H1 (cell line): ENCODE results near the gene CYP2W1. TPM values are rescaled to one million over a fixed set of nuclear protein-coding genes. Genes with fewer than 3 reads are reported as not detected.

Source experiments
- CTCF ChIA-PET: fragments of 300-600 bp; sonication (Branson Sonifier 250); formaldehyde crosslinking; loops from one replicate; lab custom pipeline; 2021; ENCODE audit not compliant: partially characterized antibody; lab: Charles Lee
- POLR2A ChIA-PET: fragments of 300-600 bp; sonication (Branson Sonifier 250); formaldehyde crosslinking; loops from one replicate; lab custom pipeline; 2021; ENCODE audit warnings: inconsistent platforms; ENCODE audit not compliant: partially characterized antibody; lab: Charles Lee
- DNase-seq, 2 experiments: peaks; one replicate each; pipeline versions ENCODE4 v3.0.0 to v3.0.0-alpha.2; 2010 to 2022; ENCODE audit warnings: low spot score in 2 of 2, low read depth in 1 of 2, mixed read lengths in 1 of 2
- FAIRE-seq: peaks from 2 replicates; lab custom pipeline; 2011; peaks lifted over from hg19 to GRCh38; lab: Jason Lieb, UNC
- H2AFZ ChIP-seq: 2 replicates; pipeline ENCODE4 v1.8.1; 2012; ENCODE audit warnings: low read length, inconsistent platforms
- H2AK5ac ChIP-seq: 2 replicates; pipeline ENCODE4 v1.6.1; 2013; ENCODE audit warnings: low read depth, low read length
- H2BK120ac ChIP-seq: replicated peaks from 2 replicates; pipeline ENCODE3; 2013; ENCODE audit warnings: low read depth, low read length, inconsistent platforms
- H2BK12ac ChIP-seq: 2 replicates; pipeline ENCODE4 v1.6.1; 2013; ENCODE audit warnings: low read depth, low read length
- H2BK15ac ChIP-seq: 2 replicates; pipeline ENCODE4 v1.6.1; 2013; ENCODE audit warnings: low read length
- H2BK20ac ChIP-seq: 2 replicates; pipeline ENCODE4 v1.6.1; 2013; ENCODE audit warnings: low read length
- H2BK5ac ChIP-seq: 2 replicates; pipeline ENCODE4 v1.6.1; 2013; ENCODE audit warnings: low read depth, low read length
- H3K14ac ChIP-seq: 2 replicates; pipeline ENCODE4 v1.6.1; 2013; ENCODE audit warnings: inconsistent platforms; ENCODE audit not compliant: insufficient read length
- H3K18ac ChIP-seq: 2 replicates; pipeline ENCODE4 v1.6.1; 2013; ENCODE audit warnings: low read length; ENCODE audit errors: extremely low read depth
- H3K23ac ChIP-seq: 2 replicates; pipeline ENCODE4 v1.6.1; 2013; ENCODE audit warnings: inconsistent platforms; ENCODE audit not compliant: insufficient read length
- H3K23me2 ChIP-seq: 2 replicates; pipeline ENCODE4 v1.6.1; 2013; ENCODE audit warnings: low read depth, low read length
- H3K27ac ChIP-seq: 2 replicates; pipeline ENCODE4 v1.6.1; 2011; ENCODE audit warnings: low read depth, low read length, inconsistent platforms
- H3K27me3 ChIP-seq, 4 experiments: replicated peaks in 1 of 4; 1 replicate in 1 of 4; 2 replicates in 3 of 4; pipeline versions ENCODE4 v1.6.1 to v1.8.1; 2011 to 2013; ENCODE audit warnings: low read length in 3 of 4, mild to moderate bottlenecking in 3 of 4, inconsistent platforms in 2 of 4, mixed read lengths in 2 of 4, moderate library complexity in 1 of 4; ENCODE audit not compliant: control insufficient read depth in 3 of 4, insufficient read depth in 3 of 4; ENCODE audit errors: extremely low read depth in 1 of 4
- H3K36me3 ChIP-seq, 4 experiments: 2 replicates each; pipeline versions ENCODE4 v1.6.1 to v1.8.1; 2011 to 2013; ENCODE audit warnings: mild to moderate bottlenecking in 4 of 4, low read length in 3 of 4, moderate library complexity in 2 of 4, control low read depth in 1 of 4, inconsistent platforms in 1 of 4; ENCODE audit not compliant: insufficient read depth in 4 of 4, control insufficient read depth in 2 of 4
- H3K4ac ChIP-seq: replicated peaks from 2 replicates; pipeline ENCODE3; 2013; ENCODE audit warnings: low read length, low read depth, mixed read lengths, inconsistent platforms; ENCODE audit not compliant: insufficient read length
- H3K4me1 ChIP-seq, 4 experiments: replicated peaks in 1 of 4; 1 replicate in 1 of 4; 2 replicates in 3 of 4; pipeline versions ENCODE4 v1.6.1 to v1.8.1; 2011 to 2013; ENCODE audit warnings: low read length in 3 of 4, inconsistent platforms in 2 of 4, mixed read lengths in 1 of 4; ENCODE audit not compliant: insufficient read depth in 4 of 4, control insufficient read depth in 3 of 4
- H3K4me2 ChIP-seq, 2 experiments: 2 replicates each; pipeline versions ENCODE4 v1.6.1 to v1.8.1; 2011 to 2013; ENCODE audit warnings: low read depth in 2 of 2, low read length in 2 of 2, control low read depth in 1 of 2, inconsistent platforms in 1 of 2, mild to moderate bottlenecking in 1 of 2; ENCODE audit not compliant: insufficient read depth in 1 of 2
- H3K4me3 ChIP-seq, 4 experiments: fragments of 200-600, 300-600 bp in 1 of 4; sonication (generic), shearing (Covaris generic), sonication (Bioruptor Twin) in 1 of 4; 2 replicates each; pipeline versions ENCODE4 v1.5.1 to v1.8.1; 2011 to 2016; ENCODE audit warnings: low read length in 4 of 4, low read depth in 3 of 4, control low read depth in 2 of 4, inconsistent platforms in 2 of 4, mild to moderate bottlenecking in 2 of 4, mixed read lengths in 1 of 4, moderate library complexity in 1 of 4; ENCODE audit not compliant: insufficient read depth in 2 of 4; ENCODE audit errors: extremely low read depth in 1 of 4
- H3K56ac ChIP-seq: replicated peaks from 2 replicates; pipeline ENCODE3; 2013; ENCODE audit warnings: low read depth, mild to moderate bottlenecking, mixed read lengths, low read length, inconsistent platforms; ENCODE audit not compliant: insufficient read length
- H3K79me1 ChIP-seq: 2 replicates; pipeline ENCODE4 v1.6.1; 2013; ENCODE audit warnings: low read depth, low read length, control low read depth
- H3K79me2 ChIP-seq, 2 experiments: 2 replicates each; pipeline versions ENCODE4 v1.6.1 to v1.8.1; 2012 to 2013; ENCODE audit warnings: low read length in 2 of 2, mild to moderate bottlenecking in 2 of 2, inconsistent platforms in 1 of 2; ENCODE audit not compliant: insufficient read depth in 2 of 2, control insufficient read depth in 1 of 2
- H3K9ac ChIP-seq, 4 experiments: replicated peaks in 1 of 4; 1 replicate in 1 of 4; 2 replicates in 3 of 4; pipeline versions ENCODE4 v1.6.1 to v1.8.1; 2011 to 2013; ENCODE audit warnings: low read depth in 3 of 4, low read length in 3 of 4, control low read depth in 2 of 4, mild to moderate bottlenecking in 2 of 4, moderate library complexity in 2 of 4, inconsistent platforms in 1 of 4; ENCODE audit errors: extremely low read depth in 1 of 4
- H3K9me3 ChIP-seq, 2 experiments: 2 replicates each; pipeline versions ENCODE4 v1.6.1 to v1.8.1; 2012 to 2013; ENCODE audit warnings: mild to moderate bottlenecking in 2 of 2, moderate library complexity in 2 of 2, control low read depth in 1 of 2, inconsistent platforms in 1 of 2, low read depth in 1 of 2, low read length in 1 of 2, mixed read lengths in 1 of 2; ENCODE audit not compliant: insufficient read depth in 2 of 2
- H4K20me1 ChIP-seq, 2 experiments: replicated peaks in 1 of 2; 2 replicates each; pipeline versions ENCODE3 to v1.8.1; 2011 to 2013; ENCODE audit warnings: inconsistent platforms in 2 of 2, low read length in 2 of 2, mild to moderate bottlenecking in 1 of 2; ENCODE audit not compliant: insufficient read depth in 2 of 2, control insufficient read depth in 1 of 2
- H4K5ac ChIP-seq: 2 replicates; pipeline ENCODE4 v1.6.1; 2013; ENCODE audit warnings: low read length, low read depth, mixed read lengths, inconsistent platforms; ENCODE audit not compliant: insufficient read length
- H4K8ac ChIP-seq: 2 replicates; pipeline ENCODE4 v1.8.0; 2013; ENCODE audit warnings: mild to moderate bottlenecking, moderate library complexity, low read length, inconsistent platforms; ENCODE audit not compliant: insufficient read depth; ENCODE audit errors: extremely low read depth
- H4K91ac ChIP-seq: replicated peaks from 2 replicates; pipeline ENCODE3; 2013; ENCODE audit warnings: low read length, mixed read lengths, inconsistent platforms; ENCODE audit not compliant: insufficient read length
- ATF3 ChIP-seq: IDR thresholded peaks from 2 replicates; pipeline ENCODE4 v1.6.1; 2011; ENCODE audit warnings: low read depth, mild to moderate bottlenecking, low read length; ENCODE audit not compliant: insufficient read depth
- SRF ChIP-seq: IDR thresholded peaks from 2 replicates; pipeline ENCODE4 v1.6.1; 2011; ENCODE audit warnings: mild to moderate bottlenecking, low read depth, low read length, moderate library complexity
- WGBS, 2 experiments: shearing (Covaris generic) in 1 of 2; methylation state at CpG; one replicate each; pipeline versions ENCODE4 v1.1.6 to v1.1.7; 2013 to 2015; ENCODE audit warnings: low lambda C conversion rate in 2 of 2, mixed read lengths in 2 of 2, inconsistent platforms in 1 of 2, low coverage in 1 of 2, missing lambda C conversion rate in 1 of 2; ENCODE audit not compliant: insufficient replicate concordance in 2 of 2, insufficient coverage in 1 of 2, insufficient read length in 1 of 2; ENCODE audit errors: extremely low coverage in 1 of 2, missing lambda C conversion rate in 1 of 2; 5-methylcytosine and 5-hydroxymethylcytosine counted together
- polyA plus RNA-seq, 7 experiments: library from polyadenylated mRNA; depleted of rRNA in 3 of 7; stranded (reverse) in 5 of 7; unstranded in 2 of 7; fragments of >200 nt in 5 of 7; fragments of 200-250 nt in 2 of 7; gene quantifications; 1 replicate in 5 of 7; 2 replicates in 1 of 7; 4 replicates in 1 of 7; pipeline versions ENCODE4 v1.2.1 to v1.2.3, GENCODE V29; 2011 to 2013; ENCODE audit warnings: missing spikeins in 2 of 7, mixed read lengths in 2 of 7
- total RNA-seq: library from RNA; stranded (reverse); fragmentation: NEBNext Ultra II Directional; extraction: Animal tissue kit (Norgen Biotek cat#: 25700); gene quantifications from 2 replicates; pipeline ENCODE4 v1.2.1, GENCODE V29; 2021

CYP2W1 gene
- total and polyA plus RNA-seq, 2 of the 8 experiments (the other 6 are each of a cell fraction or from before 2014, with no cell fraction given), result not detected

DNA sequence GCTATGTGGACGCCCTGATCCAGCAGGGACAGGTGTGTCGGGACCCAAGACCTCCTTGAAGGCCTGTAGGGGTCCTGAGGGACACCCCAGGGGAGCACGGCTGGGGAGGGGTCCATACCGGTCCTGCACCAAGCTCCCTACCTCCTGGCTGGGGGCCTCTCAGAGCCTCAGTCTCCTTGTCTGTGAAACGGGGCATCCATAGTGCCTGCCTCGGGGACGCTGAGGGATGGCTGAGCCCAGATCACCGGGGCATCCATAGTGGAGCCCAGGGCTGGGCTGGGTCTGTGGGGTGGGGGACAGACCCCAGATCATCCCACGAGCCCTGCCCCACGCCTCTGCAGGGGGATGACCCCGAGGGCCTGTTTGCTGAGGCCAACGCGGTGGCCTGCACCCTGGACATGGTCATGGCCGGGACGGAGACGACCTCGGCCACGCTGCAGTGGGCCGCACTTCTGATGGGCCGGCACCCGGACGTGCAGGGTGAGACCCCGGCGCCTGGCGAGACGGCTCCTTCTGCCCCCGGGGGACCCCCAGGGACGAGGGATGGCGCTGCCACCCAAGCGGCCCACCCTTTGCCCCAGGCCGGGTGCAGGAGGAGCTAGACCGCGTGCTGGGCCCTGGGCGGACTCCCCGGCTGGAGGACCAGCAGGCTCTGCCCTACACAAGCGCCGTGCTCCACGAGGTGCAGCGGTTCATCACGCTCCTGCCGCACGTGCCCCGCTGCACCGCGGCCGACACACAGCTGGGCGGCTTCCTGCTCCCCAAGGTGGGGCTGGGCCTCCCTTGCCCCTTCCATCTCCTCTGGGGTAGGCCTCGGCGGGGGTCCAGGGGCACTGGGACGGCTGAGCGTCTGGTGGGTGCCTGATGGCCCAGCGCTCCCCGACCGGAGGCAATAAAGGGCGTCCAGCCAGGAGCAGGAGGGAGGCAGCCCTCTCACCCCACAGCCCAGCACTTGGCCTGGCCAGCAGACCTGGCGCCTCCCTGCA is 4.1 kb downstream of the CYP2W1 start:
- Histone ChIP-seq H2AFZ (no peak overlapping the region), H2BK120ac (no peak overlapping the region), H2AK5ac (no peak overlapping the region), H3K36me3 (no peaks in the 10 kb centered on the region), H2BK12ac (no peak overlapping the region; the same call in 1 of the 2 replicates), H4K20me1 (no peaks in the 10 kb centered on the region), H3K23me2 (no peaks in the 10 kb centered on the region), H3K18ac (no peak overlapping the region), H2BK15ac (no peak overlapping the region), H3K4ac (no peak overlapping the region), H2BK5ac (no peak overlapping the region), H3K27ac (no peak overlapping the region), H3K27me3 (no peaks in the 10 kb centered on the region), H3K23ac (no peak overlapping the region), H3K79me2 (no peaks in the 10 kb centered on the region), H3K14ac (peak overlapping the region; percentile 16), H4K8ac (peak overlapping the region; percentile 79), H3K79me1 (no peaks in the 10 kb centered on the region), H3K56ac (no peak overlapping the region), H4K91ac (no peak overlapping the region), H3K9me3 (no peaks in the 10 kb centered on the region), H4K5ac (no peak overlapping the region), H3K4me2 (no peak overlapping the region), H3K4me3 (no peak overlapping the region), H3K9ac (no peak overlapping the region; a peak in 1 of 7 replicates), H2BK20ac (no peak overlapping the region), H3K4me1 (peaks cover 0 to 5% (median 1%) of the 10 kb centered on the region in 4 experiments; a peak in 3 of 7 replicates)
- FAIRE-seq, result no peak
- no peak for DNase-seq
- TF ChIP-seq ATF3 (no peak), SRF (no peak)
- ChIA-PET CTCF (interaction anchor here (1.2 to 1.6 kb wide), 3 partner anchors 11 to 189 kb away, joined by 3 read pairs; no protein-coding TSS in a partner anchor), POLR2A (interaction anchor here (1.0 kb wide), 1 partner anchor 10 kb away, joined by 4 read pairs; no protein-coding TSS in a partner anchor)
- 95% methylated on average over 22 of the region's 56 CpGs; no CpG with 5 or more reads in 1 of the 2 experiments for WGBS, 2 experiments
